GM18868 (cell line): ENCODE measurements around the gene PPIE.

Experiments used
- ATAC-seq: cut with Tn5 transposase; IDR thresholded peaks from one replicate; pipeline ENCODE4 v1.9.1; 2021; ENCODE audit warnings: mild to moderate bottlenecking, moderate library complexity; ENCODE audit not compliant: unreplicated experiment

PPIE gene

GRCh38 chr1:39720094-39720999 is 18.3 kb upstream of the PPIE start:
- ATAC-seq: no peak

GRCh38 chr1:39721664-39722063 is 17.0 kb upstream of the PPIE start:
- no peak for ATAC-seq

DNA sequence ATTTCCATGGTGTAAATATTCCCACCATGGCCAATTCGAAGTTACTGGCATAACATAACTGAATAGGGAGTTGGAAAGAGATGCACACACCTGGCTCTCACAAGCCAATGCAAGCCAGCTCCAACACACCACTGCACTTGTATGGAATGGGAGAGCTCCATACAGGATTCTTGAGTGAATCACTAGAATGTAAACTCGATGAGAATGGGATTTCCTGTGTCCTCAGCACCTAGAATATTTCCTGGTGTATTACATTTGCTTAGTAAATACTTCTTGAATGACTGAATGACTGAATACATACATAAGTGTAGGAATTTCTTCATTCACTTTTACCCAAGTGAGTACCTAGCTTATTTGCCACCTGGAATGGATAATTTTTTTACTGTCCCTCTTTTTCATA is 16.2 kb upstream of the PPIE start:
- ATAC-seq: no peak

- ATAC-seq: no peak
These were observed 12.1 kb upstream of the PPIE start for GRCh38 chr1:39726600-39726999.

- peak; percentile 34 for ATAC-seq
These were observed 11.3 kb upstream of the PPIE start for GRCh38 chr1:39727221-39727931.

GRCh38 chr1:39727932-39728317 is 10.8 kb upstream of the PPIE start:
- ATAC-seq: no peak

DNA sequence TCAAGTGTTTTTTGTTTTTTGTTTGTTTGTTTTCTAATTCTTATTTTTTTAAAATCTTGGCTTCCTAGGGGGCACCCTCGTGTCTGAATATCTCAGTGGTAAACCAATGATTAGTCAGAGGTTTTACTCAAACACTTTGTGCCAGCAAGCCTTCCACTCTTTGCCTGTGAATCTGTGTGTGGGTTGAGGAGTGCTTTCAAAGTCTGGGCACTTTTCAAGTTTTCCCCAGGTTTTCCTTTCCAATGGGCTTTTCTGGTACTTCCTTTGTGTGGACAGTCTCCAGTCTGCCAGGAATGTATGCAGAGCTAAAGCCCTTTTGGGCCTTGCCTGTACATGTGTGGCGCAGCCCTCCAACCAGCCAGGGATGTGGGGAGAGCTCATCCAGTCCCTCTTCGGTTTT is 9.7 kb upstream of the PPIE start:
- no peak for ATAC-seq

- ATAC-seq: no peak
These were observed 8.8 kb upstream of the PPIE start for GRCh38 chr1:39729842-39730241.

- ATAC-seq: no peak
These were observed 6.0 kb upstream of the PPIE start for GRCh38 chr1:39732730-39733129.

DNA sequence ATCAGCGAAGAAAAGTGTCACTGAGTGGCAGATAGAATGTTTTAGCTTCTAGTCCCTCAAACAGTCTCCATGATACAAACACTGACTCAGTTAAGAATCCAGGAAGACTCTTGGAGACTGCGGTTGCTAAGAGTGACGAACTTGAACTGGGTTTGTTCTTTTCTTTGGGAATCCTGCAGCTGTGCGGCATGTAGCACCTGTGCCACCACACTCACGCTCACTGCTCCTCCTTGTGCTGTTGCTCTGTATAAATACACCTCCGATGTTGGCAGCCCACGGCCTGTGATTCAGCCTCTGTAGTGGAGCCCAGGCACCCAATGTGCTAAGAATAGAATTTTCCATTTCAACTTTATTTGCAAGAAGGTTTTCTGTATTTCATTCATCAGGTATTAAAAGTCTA is 5.5 kb upstream of the PPIE start:
- no peak for ATAC-seq

GRCh38 chr1:39735731-39736130 is 3.0 kb upstream of the PPIE start:
- no peak for ATAC-seq

DNA sequence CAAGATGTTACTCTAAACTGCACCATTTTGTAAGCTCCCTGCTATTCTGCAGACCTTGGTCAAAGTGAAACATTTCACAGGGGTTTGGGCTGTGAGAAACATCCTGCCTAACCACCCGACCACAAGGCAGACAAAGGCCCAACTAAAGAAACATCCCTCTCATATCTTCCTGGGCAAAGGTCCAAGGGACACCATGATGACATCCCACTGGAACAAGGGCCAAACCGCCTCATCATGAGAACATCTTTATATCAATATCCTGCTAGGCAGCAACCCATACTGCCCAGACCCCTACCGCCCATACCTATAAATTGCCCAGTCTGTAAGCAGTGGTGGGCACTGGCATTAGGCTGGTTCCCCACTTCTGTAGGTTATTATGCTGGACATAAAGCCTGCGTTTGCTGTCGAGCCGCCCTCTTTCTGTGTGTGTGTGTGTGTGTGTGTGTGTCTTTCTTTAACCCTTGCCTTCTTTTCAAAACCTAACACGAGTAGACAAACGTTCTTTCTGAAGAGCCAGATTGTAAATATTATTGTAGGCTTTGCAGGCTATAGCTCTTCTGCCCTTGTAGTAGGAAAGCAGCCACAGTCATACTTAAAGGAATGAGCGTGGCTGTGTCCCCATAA is 1.0 kb upstream of the PPIE start:
- ATAC-seq: no peak

GRCh38 chr1:39745016-39745670 is 6.5 kb downstream of the PPIE start:
- no peak for ATAC-seq

- no peak for ATAC-seq
These were observed 12.9 kb downstream of the PPIE start for GRCh38 chr1:39751595-39751994.

- ATAC-seq: no peak
These were observed 14.0 kb downstream of the PPIE start for GRCh38 chr1:39752703-39753102.

DNA sequence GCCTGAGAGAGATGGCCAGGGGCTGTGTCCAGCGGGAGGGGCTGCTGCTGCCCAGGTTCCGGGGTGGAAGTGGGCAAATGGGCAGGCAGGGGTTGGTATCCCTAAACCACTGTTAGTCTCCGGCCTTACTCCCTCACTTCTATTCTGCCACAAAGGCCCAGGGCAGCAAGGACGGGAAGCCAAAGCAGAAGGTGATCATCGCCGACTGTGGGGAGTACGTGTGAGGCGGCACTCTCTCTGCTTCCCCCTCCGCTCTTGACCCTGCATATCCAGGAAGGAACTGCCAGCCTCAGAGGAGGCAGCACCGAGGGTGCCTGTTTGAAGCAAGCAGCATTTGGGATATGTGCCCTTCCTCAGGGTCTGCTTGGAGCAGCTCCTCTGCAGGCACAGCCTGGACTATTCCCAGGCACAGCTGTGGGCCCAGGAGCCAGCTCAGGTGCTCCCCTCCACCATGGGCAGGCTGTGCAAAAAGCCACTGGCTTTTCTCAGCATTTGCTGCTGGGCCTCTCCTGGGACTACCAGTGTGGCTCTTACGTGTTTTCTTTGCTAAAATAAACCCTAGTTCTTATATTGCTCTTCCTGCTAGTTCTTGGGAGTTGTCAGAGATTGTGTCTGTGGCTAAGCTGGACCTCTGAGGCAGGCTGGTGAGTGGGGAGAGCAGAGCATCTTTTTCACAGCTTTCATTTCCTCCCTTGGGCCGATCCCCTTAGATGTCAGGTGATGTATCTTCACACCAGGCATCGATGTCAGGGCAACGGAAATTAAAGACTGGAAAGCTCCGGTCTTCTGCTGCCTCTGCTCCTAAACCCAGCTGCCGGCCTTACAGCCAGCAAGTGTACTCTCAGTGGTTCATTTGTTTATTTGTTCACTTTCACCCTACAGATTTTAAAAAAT is 14.7 kb downstream of the PPIE start:
- no peak for ATAC-seq

- ATAC-seq: no peak
These were observed 15.4 kb downstream of the PPIE start for GRCh38 chr1:39754026-39754570.

DNA sequence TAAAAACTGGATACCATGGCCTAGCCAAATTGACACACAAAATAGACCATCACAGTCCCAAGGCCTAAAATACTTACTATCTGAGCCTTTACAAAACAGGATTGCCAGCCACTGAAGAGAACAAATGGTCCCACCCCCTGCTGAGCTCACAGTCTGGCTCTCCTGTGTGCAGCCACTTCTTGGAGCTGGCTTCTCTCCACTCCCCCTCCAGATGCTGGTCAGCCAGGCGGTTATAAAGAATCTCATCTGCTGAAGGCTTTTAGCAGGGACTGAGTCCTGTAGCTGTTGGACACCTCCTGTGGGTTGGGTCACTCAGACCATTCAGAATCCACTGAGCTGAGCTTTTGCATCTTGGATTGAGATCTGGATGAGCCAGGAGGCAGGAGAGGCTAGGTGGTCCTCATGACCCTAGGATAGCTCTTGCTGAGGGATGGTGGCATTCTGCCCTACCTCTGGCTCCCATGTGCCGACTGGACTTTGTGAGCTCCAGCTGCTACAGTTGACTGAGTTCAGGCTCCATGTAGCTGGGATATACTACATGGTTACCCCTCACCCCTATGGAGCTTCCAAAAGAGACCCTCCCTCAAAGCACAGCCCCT is 16.3 kb downstream of the PPIE start:
- no peak for ATAC-seq

- ATAC-seq: no peak
These were observed 17.4 kb downstream of the PPIE start for GRCh38 chr1:39755965-39756659.
